GM23338 (cell line): ENCODE results near the gene TSR1. TPM values are rescaled to one million over a fixed set of nuclear protein-coding genes. Genes with fewer than 3 reads are reported as not detected.

Source experiments
- ATAC-seq: fragments of 200-7000 bp; cut with Tn5 transposase; 3 replicates; pipeline ENCODE4 v1.9.1; 2020
- DNase-seq: peaks from one replicate; pipeline ENCODE4 v3.0.0-alpha.2; 2015; ENCODE audit warnings: low spot score
- H2AFZ ChIP-seq: fragments of 200-600 bp; sonication (generic); 2 replicates; pipeline ENCODE4 v1.8.0; 2016; ENCODE audit warnings: antibody characterized with exemption, mild to moderate bottlenecking, moderate library complexity
- H3F3A ChIP-seq: fragments of 200-600 bp; sonication (generic); replicated peaks from 2 replicates; pipeline ENCODE4 v1.8.0; 2017; ENCODE audit warnings: antibody characterized with exemption, mixed run types, low read depth
- H3K27ac ChIP-seq: fragments of 200-600 bp; sonication (generic); 2 replicates; pipeline ENCODE4 v1.6.1; 2016; ENCODE audit warnings: low read depth
- H3K27me3 ChIP-seq: fragments of 200-600 bp; sonication (generic); 2 replicates; pipeline ENCODE4 v1.8.0; 2016; ENCODE audit warnings: mild to moderate bottlenecking, mixed run types, moderate library complexity; ENCODE audit not compliant: insufficient read depth
- H3K36me3 ChIP-seq: fragments of 200-600 bp; sonication (generic); 2 replicates; pipeline ENCODE4 v1.8.0; 2016; ENCODE audit warnings: mild to moderate bottlenecking; ENCODE audit not compliant: insufficient read depth
- H3K4me1 ChIP-seq: fragments of 200-600 bp; sonication (generic); 2 replicates; pipeline ENCODE4 v1.8.0; 2016; ENCODE audit warnings: mild to moderate bottlenecking, moderate library complexity; ENCODE audit not compliant: insufficient read depth
- H3K4me2 ChIP-seq: fragments of 200-600 bp; sonication (generic); 2 replicates; pipeline ENCODE4 v1.7.1; 2017; ENCODE audit warnings: mixed run types
- H3K4me3 ChIP-seq: fragments of 200-600 bp; sonication (generic); 2 replicates; pipeline ENCODE4 v1.6.1; 2016; ENCODE audit warnings: mixed run types
- H3K79me2 ChIP-seq: fragments of 200-600 bp; sonication (generic); replicated peaks from 2 replicates; pipeline ENCODE4 v1.8.0; 2017; ENCODE audit warnings: mild to moderate bottlenecking; ENCODE audit not compliant: insufficient read depth
- H3K9me2 ChIP-seq: fragments of 200-600 bp; sonication (generic); 2 replicates; pipeline ENCODE4 v1.8.0; 2017; ENCODE audit not compliant: insufficient read depth
- H4K20me1 ChIP-seq: fragments of 200-600 bp; sonication (generic); replicated peaks from 2 replicates; pipeline ENCODE4 v1.8.0; 2017; ENCODE audit warnings: mild to moderate bottlenecking; ENCODE audit not compliant: insufficient read depth
- H3K27ac Mint-ChIP-seq: 2 replicates; pipeline ENCODE4 v1.8.0; 2020; ENCODE audit warnings: inconsistent platforms, mild to moderate bottlenecking, moderate library complexity, mixed read lengths
- H3K27me3 Mint-ChIP-seq: 3 replicates; pipeline ENCODE4 v1.8.0; 2022; ENCODE audit warnings: low read depth, mild to moderate bottlenecking, moderate library complexity, mixed read lengths, inconsistent platforms; ENCODE audit not compliant: insufficient read depth, poor library complexity
- H3K36me3 Mint-ChIP-seq: 3 replicates; pipeline ENCODE4 v1.8.0; 2021; ENCODE audit warnings: low read depth, mild to moderate bottlenecking, inconsistent platforms, moderate library complexity, mixed read lengths
- H3K4me1 Mint-ChIP-seq: 3 replicates; pipeline ENCODE4 v1.8.0; 2020; ENCODE audit warnings: mild to moderate bottlenecking, inconsistent platforms, mixed read lengths
- H3K4me3 Mint-ChIP-seq: 3 replicates; pipeline ENCODE4 v1.8.0; 2021; ENCODE audit warnings: moderate library complexity, mild to moderate bottlenecking, inconsistent platforms, mixed read lengths
- H3K9me3 Mint-ChIP-seq: 3 replicates; pipeline ENCODE4 v1.8.0; 2020; ENCODE audit warnings: moderate library complexity, mild to moderate bottlenecking, inconsistent platforms, mixed read lengths
- CTCF ChIP-seq, 2 experiments: fragments of 200-600 bp in 1 of 2; sonication (generic) in 1 of 2; conservative IDR thresholded peaks; 2 replicates each; pipeline versions ENCODE4 v1.5.1 to v1.6.1; 2016 to 2017; ENCODE audit warnings: antibody characterized with exemption in 2 of 2, low read depth in 2 of 2, mild to moderate bottlenecking in 2 of 2, moderate library complexity in 1 of 2
- EZH2phosphoT487 ChIP-seq: fragments of 200-600 bp; sonication (generic); IDR thresholded peaks from one replicate; pipeline ENCODE4 v1.8.1; 2018; ENCODE audit warnings: antibody characterized with exemption; ENCODE audit not compliant: unreplicated experiment
- JUNB ChIP-seq: IDR thresholded peaks from one replicate; pipeline ENCODE4 v1.6.1; 2016; ENCODE audit warnings: antibody characterized with exemption; ENCODE audit not compliant: unreplicated experiment
- NANOG ChIP-seq: IDR thresholded peaks from 2 replicates; pipeline ENCODE4 v1.6.1; 2016; ENCODE audit warnings: antibody characterized with exemption, borderline replicate concordance
- POLR2AphosphoS5 ChIP-seq: IDR thresholded peaks from 2 replicates; pipeline ENCODE4 v1.6.1; 2016; ENCODE audit warnings: antibody characterized with exemption, low read depth
- ZNF331 ChIP-seq: fragments of 250-450 bp; sonication (Bioruptor Pico); IDR thresholded peaks from 2 replicates; pipeline ENCODE4 v1.5.0; 2020; ENCODE audit warnings: low read depth, mild to moderate bottlenecking, moderate library complexity
- polyA plus RNA-seq: library from polyadenylated mRNA; unstranded; fragments of >200 nt; fragmentation: Nextera tagmentation; extraction: Ambion mirVana; gene quantifications from 2 replicates; pipeline ENCODE4 v1.2.1, GENCODE V29; 2016
- total RNA-seq: library from RNA; depleted of rRNA; stranded (reverse); fragments of >200 nt; shearing (Covaris generic); gene quantifications from 2 replicates; pipeline ENCODE4 v1.2.3, GENCODE V29; 2014
- TF ChIP-seq, protein P1 (sequence below): IDR thresholded peaks from one replicate; pipeline ENCODE4 v1.6.1; 2018; ENCODE audit warnings: antibody characterized with exemption; ENCODE audit not compliant: unreplicated experiment
- TF ChIP-seq, protein P2 (sequence below): IDR thresholded peaks from 2 replicates; pipeline ENCODE4 v1.6.1; 2016; ENCODE audit warnings: antibody characterized with exemption

The TSR1 gene
- total and polyA plus RNA-seq, 2 experiments from 2014 or later = 36.9 to 108 TPM

DNA sequence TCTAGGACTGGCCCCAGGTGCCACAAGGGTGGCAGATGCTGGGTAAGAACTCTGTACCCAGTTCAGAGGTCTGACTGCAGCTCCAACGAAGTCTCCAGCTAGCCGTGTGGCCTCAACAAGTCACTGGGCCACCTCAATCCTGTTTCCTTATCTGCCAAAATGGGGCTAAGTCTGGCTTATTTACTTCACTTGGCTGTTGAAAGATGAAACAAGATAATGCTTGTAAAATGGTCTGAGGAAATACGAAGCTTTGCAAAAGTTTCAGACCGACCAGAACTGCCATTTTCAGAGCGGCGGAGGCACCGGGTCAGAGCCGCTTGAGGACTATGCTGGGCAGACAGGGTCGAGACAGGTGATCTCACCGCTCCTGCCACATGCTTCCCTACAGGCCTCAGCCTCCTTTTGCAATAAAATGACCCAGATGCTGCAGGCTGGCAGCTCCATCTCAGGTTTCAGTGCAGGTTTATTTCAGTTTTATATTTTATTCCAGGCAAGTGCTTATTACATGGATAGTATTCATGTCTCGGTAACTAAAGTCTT, 47.4 kb upstream of the TSR1 start (continued):
- TF ChIP-seq, protein P1, sequence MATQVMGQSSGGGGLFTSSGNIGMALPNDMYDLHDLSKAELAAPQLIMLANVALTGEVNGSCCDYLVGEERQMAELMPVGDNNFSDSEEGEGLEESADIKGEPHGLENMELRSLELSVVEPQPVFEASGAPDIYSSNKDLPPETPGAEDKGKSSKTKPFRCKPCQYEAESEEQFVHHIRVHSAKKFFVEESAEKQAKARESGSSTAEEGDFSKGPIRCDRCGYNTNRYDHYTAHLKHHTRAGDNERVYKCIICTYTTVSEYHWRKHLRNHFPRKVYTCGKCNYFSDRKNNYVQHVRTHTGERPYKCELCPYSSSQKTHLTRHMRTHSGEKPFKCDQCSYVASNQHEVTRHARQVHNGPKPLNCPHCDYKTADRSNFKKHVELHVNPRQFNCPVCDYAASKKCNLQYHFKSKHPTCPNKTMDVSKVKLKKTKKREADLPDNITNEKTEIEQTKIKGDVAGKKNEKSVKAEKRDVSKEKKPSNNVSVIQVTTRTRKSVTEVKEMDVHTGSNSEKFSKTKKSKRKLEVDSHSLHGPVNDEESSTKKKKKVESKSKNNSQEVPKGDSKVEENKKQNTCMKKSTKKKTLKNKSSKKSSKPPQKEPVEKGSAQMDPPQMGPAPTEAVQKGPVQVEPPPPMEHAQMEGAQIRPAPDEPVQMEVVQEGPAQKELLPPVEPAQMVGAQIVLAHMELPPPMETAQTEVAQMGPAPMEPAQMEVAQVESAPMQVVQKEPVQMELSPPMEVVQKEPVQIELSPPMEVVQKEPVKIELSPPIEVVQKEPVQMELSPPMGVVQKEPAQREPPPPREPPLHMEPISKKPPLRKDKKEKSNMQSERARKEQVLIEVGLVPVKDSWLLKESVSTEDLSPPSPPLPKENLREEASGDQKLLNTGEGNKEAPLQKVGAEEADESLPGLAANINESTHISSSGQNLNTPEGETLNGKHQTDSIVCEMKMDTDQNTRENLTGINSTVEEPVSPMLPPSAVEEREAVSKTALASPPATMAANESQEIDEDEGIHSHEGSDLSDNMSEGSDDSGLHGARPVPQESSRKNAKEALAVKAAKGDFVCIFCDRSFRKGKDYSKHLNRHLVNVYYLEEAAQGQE = no peak
- TF ChIP-seq, protein P2, sequence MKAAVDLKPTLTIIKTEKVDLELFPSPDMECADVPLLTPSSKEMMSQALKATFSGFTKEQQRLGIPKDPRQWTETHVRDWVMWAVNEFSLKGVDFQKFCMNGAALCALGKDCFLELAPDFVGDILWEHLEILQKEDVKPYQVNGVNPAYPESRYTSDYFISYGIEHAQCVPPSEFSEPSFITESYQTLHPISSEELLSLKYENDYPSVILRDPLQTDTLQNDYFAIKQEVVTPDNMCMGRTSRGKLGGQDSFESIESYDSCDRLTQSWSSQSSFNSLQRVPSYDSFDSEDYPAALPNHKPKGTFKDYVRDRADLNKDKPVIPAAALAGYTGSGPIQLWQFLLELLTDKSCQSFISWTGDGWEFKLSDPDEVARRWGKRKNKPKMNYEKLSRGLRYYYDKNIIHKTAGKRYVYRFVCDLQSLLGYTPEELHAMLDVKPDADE = no peak
- TF ChIP-seq NANOG = no peak
- no peak for TF ChIP-seq EZH2phosphoT487

DNA sequence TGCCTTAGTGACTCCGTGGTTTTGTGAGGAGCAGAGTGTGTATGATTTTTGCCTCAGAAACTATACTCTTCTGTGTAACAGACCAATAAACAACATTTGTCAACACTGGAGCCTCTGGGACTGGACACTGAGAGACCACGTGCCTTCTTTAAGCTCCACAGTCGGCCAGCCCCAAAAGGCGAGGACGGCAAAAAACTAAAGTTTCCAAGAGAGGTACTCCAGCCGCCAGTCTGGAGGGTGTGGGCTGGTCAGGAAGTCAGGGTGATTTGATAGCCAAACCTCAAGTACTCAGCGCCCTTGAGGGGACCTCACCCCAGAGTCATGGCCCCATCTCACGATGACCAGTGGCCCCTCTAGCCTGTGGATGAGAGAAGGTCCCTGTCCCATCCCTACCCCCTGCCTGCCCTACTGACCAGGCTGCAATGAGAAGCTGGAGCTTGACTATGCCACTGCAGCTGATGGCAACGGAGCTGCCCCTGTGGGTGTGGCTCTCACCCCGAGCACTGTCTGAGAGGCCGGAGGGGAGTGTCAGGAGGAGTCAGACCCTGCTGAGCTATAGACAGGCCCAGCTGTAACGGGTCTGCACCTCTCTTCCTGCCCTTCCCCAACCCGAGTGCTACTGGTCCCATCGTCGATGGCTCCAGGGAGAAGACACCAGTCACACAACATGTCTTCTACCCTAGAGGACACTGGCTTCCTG, 44.8 kb upstream of the TSR1 start:
- H3K4me1 ChIP-seq = peaks cover 18% of the 10 kb centered on the region
- no peak for TF ChIP-seq EZH2phosphoT487
- no peak for TF ChIP-seq CTCF (conservative IDR thresholded peaks at IDR 0.05; ENCODE audit: low read depth in 2 of 2)
- TF ChIP-seq, protein P1 = no peak
- TF ChIP-seq POLR2AphosphoS5 = no peak
- no peak for TF ChIP-seq JUNB
- no peak for TF ChIP-seq ZNF331 (CRISPR knock-in tag)
- TF ChIP-seq, protein P2 = no peak
- TF ChIP-seq NANOG = no peak
- Mint-ChIP-seq H3K27ac (no peak overlapping the region), H3K36me3 (peaks cover 19% of the 10 kb centered on the region), H3K27me3 (peaks cover 13% of the 10 kb centered on the region), H3K4me3 (no peak overlapping the region), H3K4me1 (peaks cover 20% of the 10 kb centered on the region), H3K9me3 (no peaks in the 10 kb centered on the region)
- DNase-seq (no peak), ATAC-seq (no peak)
- H2AFZ ChIP-seq = no peak overlapping the region
- no peak overlapping the region for H3K27ac ChIP-seq
- H3K4me2 ChIP-seq = no peak overlapping the region
- H3K79me2 ChIP-seq = no peaks in the 10 kb centered on the region
- no peaks in the 10 kb centered on the region for H3K9me2 ChIP-seq
- H3K27me3 ChIP-seq = no peaks in the 10 kb centered on the region
- no peaks in the 10 kb centered on the region for H3K36me3 ChIP-seq
- no peaks in the 10 kb centered on the region; the same call in 1 of the 2 replicates for H3F3A ChIP-seq
- H4K20me1 ChIP-seq = no peaks in the 10 kb centered on the region; the same call in 1 of the 2 replicates
- H3K4me3 ChIP-seq = no peak overlapping the region
